Sigmoid colon (tissue), 4 donors: Measurements from ENCODE around the gene TTC12.

Experiments used
- POLR2A ChIP-seq, 2 donors: fragments of 450-650 bp; IDR thresholded peaks; one replicate each; pipeline ENCODE4 v1.6.1; 2016; ENCODE audit warnings: antibody characterized with exemption in 2 of 2, mild to moderate bottlenecking in 2 of 2, moderate library complexity in 2 of 2
- POLR2AphosphoS5 ChIP-seq, 4 donors: sonication (generic); formaldehyde crosslinking; IDR thresholded peaks; one replicate each; pipeline ENCODE4 v1.6.1; 2017; ENCODE audit warnings: antibody characterized with exemption in 4 of 4
- TF ChIP-seq, protein P1 (sequence below), 4 experiments: fragments of 450-650 bp in 3 of 4; fragments of 200-600 bp in 1 of 4; IDR thresholded peaks; one replicate each; pipeline ENCODE4 v1.5.1; 2016 to 2019; ENCODE audit warnings: antibody characterized with exemption in 4 of 4, mild to moderate bottlenecking in 3 of 4, moderate library complexity in 2 of 4

DNA sequence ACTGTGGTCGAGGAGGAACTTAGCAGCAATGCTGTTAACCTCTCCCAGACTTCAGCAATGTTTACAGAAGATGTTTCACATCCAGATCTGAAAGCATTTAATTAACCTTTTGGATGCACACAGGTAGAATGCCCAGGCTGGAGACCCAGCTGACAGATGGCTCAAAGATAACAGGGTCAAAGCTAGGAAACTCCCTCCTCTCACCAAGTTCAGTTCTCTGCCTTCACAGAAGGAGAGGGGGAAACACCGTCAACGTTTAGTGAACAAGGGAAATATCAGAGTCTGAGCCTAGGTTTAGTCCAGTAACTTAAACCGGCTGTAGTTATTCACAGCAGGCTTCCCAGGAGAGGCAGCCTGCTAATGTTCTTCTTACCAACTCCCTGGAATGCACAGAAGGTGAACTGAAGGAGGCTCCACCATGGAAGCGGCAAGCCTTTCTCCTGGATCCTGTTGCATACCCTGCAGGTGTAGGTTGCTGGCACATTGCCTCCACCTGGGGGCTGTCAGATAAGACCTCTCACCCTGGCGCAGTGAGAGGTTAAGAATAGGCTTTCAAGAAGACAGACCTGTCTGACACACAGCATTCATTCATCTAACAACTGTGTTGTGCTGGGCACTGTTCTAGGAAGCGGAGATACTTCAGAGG is 49.7 kb downstream of the TTC12 start:
- TF ChIP-seq, protein P1, sequence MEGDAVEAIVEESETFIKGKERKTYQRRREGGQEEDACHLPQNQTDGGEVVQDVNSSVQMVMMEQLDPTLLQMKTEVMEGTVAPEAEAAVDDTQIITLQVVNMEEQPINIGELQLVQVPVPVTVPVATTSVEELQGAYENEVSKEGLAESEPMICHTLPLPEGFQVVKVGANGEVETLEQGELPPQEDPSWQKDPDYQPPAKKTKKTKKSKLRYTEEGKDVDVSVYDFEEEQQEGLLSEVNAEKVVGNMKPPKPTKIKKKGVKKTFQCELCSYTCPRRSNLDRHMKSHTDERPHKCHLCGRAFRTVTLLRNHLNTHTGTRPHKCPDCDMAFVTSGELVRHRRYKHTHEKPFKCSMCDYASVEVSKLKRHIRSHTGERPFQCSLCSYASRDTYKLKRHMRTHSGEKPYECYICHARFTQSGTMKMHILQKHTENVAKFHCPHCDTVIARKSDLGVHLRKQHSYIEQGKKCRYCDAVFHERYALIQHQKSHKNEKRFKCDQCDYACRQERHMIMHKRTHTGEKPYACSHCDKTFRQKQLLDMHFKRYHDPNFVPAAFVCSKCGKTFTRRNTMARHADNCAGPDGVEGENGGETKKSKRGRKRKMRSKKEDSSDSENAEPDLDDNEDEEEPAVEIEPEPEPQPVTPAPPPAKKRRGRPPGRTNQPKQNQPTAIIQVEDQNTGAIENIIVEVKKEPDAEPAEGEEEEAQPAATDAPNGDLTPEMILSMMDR (IDR thresholded peaks at IDR 0.05) = no peak
- no peak for TF ChIP-seq POLR2A (IDR thresholded peaks at IDR 0.05)
- no peak for TF ChIP-seq POLR2AphosphoS5 (IDR thresholded peaks at IDR 0.05)
